Loucy (cell line): ENCODE results near the gene PPP3CB.

Experiments
- CTCF ChIP-seq: fragments of 200-600 bp; sonication (generic); conservative IDR thresholded peaks from 2 replicates; pipeline ENCODE4 v1.5.1; 2014; ENCODE audit warnings: mild to moderate bottlenecking, antibody characterized with exemption, low read length
- EZH2phosphoT487 ChIP-seq: fragments of 200-600 bp; IDR thresholded peaks from 2 replicates; pipeline ENCODE4 v1.6.1; 2018; ENCODE audit warnings: antibody characterized with exemption, mild to moderate bottlenecking, moderate library complexity, borderline replicate concordance

GRCh38 chr10:73416571-73416970, 79.3 kb downstream of the PPP3CB start:
- TF ChIP-seq EZH2phosphoT487 (no peak), CTCF (no peak)
